SH-SY5Y (cell line): Measurements from ENCODE around the gene VPS33A.

Experiments used
- GATA2 ChIP-seq: IDR thresholded peaks from 2 replicates; pipeline ENCODE4 v1.6.1; 2011; ENCODE audit warnings: mild to moderate bottlenecking, low read depth, low read length
- GATA3 ChIP-seq: IDR thresholded peaks from 2 replicates; pipeline ENCODE4 v1.6.1; 2011; ENCODE audit warnings: low read depth, mild to moderate bottlenecking, low read length, moderate library complexity

GRCh38 chr12:122308811-122309210 is 42.5 kb upstream of the VPS33A start:
- TF ChIP-seq GATA2 (no peak), GATA3 (no peak)
